ENCODE results near the gene AGXT.

AGXT gene

GRCh38 chr2:240899468-240899865, 30.8 kb downstream of the AGXT start:
- DNase-seq (ENCODE audit: low spot score), result no peak

- no peak for DNase-seq (ENCODE audit: low spot score)
Observed at GRCh38 chr2:240900141-240900860, 31.7 kb downstream of the AGXT start.

- no peak for DNase-seq (ENCODE audit: low spot score)
Observed at GRCh38 chr2:240901986-240902614, 33.5 kb downstream of the AGXT start.

DNA sequence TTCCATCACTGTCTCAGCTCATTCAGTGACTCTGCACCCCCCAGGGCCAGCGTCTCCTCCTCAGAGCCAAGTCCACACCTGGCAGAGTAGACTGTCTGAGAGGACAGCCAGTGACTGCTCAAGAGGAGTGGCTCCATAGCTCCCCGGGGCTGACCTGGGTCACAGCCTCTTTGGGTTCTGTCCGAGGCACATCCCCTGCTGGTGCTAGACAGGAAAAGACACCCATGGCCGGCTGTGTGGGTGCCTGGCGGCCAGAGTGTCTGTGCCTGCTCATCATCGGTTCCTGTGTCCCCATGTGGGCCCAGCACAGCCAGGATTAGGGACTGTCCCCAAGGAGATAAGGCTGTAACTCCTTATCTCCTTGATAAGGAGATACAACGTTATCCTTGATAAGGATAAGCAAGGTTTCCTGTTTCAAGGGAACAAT, 34.0 kb downstream of the AGXT start:
- DNase-seq (ENCODE audit: low spot score), result no peak

DNA sequence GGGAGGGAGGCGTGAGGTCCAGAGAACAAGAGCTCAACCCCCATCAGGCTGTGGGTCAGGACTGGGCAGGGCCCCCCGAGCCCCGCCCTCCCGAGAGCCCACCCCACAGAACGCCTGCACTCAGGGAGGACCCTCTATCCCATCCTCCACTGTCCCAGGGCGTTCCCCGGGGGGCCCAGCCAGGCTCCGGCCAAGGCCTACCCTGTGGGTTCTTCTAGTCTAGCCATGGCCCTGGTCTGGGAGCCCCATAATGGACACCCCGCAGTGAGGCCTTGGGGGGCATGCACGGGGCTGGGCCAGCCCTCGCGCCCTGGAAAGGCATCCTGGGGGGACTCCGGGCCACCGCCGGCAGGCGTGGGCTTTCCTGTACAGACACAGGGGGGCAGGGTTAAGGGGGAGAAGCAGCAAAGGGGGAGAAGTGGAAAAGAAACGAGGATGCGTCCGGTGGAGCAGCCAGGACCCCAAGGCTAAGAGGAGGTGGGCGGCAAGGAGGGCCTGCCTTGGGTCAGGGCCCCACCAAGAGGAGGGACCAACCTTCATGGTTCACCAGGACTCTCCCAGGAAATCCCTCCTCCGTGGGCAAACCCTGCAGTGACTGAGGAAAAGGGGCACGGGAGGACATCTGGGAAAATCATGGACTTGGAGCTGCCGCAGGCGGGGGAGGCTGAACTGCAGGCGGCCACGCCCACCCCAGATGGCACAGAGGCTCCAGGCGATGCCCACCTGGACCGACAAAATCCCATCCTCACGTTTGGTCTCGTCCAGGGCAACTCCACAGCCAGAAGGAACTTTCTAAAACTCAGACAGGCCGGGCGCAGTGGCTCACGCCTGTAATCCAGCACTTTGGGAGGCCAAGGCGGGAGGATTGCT, 34.8 kb downstream of the AGXT start:
- no peak for DNase-seq (ENCODE audit: low spot score)

DNA sequence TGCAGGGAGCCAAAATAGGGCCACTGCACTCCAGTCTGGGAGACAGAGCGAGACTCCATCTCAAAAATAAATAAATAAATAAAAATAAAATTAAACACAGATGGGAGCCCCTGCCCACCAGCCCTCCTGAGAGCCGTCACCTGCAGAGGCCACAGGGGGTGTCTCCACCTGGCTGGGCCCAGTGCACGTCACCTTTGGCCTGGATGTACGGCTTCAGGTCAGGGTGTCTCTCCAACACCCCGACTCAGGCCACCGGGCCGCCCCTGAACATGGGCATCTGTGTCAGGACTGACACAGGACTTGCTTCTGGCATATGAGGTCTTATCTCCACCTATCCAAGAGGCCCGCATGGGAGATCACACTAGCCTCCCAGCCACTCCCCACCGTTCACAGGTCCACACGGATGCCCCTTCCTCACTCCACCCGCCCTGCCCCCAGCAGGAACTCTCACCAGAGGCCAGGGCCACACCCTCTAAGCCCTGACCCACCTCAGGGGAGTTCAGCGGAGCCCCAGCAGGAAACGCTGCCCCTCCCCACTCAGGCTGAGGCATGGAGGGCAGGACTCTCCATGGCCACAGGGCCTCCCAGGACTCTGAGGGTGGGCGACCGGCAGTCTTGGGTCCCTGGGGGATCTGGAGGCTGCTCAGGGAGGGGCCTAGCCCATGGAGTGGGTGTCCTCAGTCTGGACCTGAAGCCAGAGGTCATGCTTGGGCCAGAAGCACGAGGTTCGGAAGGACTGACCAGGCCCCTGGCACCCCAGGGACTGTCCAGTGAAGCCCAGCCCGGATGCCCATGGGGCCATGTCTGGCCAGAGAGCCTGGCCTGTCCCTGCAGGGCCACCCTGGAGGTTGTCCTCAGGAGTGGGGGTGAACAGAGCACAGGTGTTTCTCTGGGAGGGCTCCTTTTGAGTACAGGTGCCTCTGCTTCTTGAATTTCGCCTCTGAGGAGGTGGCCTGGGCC, 35.9 kb downstream of the AGXT start:
- DNase-seq (ENCODE audit: low spot score), result no peak

- no peak for DNase-seq (ENCODE audit: low spot score)
Observed at GRCh38 chr2:240905176-240905781, 36.7 kb downstream of the AGXT start.

DNA sequence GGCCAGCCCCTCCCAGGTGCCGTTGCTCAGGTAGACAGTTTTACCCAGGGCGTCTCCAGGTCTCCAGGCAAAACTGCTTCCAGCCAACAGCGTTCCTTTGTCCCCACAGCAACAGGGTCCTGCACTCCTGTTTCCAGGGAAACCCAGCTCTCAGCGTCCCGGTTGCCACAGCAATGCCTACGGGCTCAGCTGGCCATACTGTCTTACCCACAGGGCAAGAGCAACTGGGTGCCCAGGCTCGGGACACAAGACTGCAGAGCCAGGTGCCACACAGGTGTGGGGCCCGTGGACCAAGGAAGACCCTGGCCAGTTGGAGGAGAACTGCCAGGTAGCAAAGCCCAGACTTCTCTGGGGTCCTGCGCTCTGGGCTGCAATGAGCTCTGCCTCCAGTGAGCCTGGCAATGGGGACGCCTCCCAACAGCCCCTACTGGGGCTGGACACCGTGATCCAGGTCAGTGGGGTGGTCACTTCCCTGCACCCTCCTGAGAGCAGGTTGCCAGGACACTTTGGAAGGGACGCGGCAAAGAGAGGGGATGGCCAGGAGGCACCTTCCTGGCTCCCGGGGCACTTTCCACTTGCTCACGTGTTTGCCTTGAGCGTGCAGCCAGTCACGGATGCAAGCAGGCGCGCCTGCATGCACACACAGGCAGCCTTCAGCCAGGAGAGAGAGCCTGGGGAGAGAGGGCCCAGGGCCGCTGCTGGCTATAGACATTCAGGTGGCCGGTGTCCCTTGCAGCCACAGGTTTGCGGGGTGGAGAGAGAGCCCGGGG, 37.7 kb downstream of the AGXT start, which contains the start of gene CROCC2:
CROCC2 (plus strand) TSS at position 196 of the 770 bp plus-strand sequence; CDS start at position 374, 178 bp downstream.
- no peak for DNase-seq (ENCODE audit: low spot score)

- no peak for DNase-seq (ENCODE audit: low spot score)
Observed at GRCh38 chr2:240906911-240907590, 38.4 kb downstream of the AGXT start.

DNA sequence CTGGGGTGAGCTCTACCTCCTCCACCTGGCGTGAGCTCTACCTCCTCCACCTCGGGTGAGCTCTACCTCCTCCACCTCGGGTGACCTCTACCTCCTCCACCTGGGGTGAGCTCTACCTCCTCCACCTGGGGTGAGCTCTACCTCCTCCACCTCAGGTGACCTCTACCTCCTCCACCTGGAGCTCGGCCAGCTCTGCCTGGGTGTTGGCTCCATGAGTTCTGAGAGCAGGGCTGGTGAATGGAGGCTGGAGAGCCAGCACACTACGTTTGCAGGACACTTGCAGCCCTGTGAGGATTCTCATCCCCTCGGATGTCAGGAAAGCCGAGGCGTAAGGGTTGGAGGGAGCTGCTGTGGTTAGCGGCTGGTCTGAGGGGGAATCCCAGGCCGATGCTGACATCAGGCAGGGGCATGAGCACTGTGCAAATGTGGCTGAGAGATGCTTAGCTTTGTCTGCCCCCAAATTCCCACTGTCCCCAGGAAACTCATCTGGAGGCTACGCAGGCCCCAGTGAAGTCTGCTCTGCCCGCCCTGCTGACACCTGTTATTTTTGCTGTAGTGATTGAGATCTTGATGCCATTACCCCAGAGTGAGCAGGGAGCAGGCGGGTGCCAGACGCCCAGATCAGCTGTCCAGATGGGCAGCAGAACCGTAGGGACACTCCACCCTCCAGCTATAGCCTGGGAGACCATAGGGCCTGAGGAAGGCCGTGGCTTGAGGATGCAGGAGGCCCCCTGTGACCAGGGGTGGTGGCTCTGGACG, 40.8 kb downstream of the AGXT start:
- no peak for DNase-seq (ENCODE audit: low spot score)

DNA sequence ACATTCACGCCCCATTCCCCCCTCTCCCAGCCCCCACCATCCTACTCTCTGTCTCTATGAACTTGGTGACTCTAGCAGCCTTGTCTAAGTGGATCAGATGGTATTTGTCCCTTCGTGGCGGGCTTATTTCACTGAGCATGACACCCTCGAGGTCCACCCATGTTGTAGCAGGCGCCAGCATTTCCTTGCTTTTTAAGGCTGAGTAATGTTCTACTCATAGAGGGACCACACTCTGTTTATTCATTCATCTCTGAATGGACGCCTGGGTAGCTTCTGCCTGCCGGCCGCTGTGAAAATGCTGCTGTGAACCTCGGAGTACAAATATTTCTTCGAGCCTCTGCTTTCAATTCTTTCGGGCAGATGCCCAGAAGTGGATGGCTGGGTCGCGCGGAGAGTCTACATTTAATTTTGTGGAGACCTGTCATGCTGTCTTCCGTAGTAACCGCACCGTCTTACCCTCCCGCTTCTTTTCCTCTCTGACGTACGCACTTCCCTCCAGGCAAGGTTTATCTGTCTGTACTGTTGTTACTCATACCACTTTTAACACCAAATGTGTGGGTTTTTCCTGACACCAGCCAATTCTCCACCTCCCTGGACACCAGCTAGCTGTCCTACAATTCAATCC, 43.1 kb downstream of the AGXT start:
- DNase-seq (ENCODE audit: low spot score), result no peak

DNA sequence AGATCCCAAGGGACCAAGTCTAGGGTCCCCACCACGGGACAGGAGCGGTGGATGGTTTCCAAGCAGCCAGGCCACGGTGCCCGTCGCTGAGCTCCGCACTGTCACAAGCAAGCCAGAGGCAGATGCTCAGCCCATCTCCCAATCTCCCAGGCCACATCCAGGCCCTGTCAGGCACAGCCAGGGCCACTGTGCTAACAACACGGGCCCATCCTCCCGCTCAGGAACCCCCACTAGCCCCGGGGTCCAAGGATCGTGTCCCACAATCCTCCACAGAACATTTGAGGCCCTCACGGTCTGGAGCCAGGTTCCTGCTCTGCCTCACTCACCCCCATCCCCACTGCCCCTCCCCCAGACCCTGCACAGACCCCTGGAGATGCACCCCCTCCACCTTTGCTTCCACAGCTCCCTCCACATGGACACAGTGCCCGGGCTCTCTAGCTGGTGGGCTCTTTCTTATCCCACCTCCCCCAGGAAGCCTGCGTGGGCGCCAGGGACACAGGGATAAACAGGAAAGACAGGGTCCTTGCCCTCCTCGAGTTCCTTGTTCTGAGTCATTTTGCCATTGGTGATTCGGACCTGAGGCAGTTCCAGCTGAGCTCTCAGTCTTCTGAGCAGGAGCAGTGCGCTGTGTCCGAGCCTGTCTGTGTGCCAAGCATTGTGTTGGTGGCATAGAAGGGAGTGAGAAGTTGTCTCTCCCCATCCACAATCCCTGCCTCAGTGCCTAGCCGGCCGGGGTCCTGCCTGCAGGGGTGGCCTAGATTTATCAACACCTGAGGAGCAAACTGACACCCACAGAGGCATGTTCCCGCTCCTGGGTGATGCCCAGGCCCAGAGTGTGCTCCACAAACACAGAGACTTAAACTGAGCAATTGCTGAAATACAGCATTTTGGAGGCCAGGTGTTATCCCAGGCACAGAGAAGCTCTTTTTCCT, 44.5 kb downstream of the AGXT start:
- no peak for DNase-seq (ENCODE audit: low spot score)

DNA sequence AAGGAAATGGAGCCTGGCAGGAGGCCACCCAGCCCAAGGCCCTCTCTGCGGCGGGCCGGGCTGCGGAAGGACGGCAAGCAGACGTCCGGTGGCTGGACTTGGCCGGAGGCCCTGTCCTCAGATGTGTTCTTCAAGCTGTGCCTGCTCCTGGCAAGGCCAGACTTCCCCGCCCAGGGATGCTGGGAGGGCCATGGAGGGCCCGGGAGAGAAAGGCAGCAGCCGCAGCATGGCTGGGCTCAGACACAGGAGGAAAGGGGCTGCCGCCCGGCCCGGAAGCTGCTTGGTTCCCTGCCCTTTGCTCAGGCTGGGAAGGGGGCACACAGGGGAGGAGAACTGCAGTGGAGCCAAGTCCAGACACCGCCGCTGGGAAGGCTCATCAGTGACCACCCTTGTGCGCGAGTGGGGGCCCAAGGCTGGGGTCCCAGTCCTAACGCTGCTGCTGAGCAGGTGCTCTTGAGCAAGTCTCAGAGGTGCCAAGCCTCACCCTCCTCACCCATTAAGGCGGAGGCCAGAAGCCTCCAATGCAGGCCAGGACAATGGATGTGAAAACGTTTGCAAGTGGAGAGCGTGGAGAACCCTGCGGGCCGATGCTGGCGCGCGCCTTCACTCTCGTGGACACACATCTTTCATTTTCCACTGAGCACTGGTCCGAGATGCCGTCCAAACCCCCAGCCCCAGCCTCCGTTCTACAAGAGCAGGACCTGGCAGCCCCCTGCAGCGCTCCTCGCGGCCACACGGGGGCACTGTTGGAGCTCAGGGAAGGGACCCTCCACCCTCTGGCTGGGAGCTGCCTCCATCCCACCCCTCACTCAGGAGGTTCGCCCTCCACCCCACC, 45.4 kb downstream of the AGXT start:
- peak; percentile 50 for DNase-seq (ENCODE audit: low spot score)

GRCh38 chr2:240914645-240915525, 46.3 kb downstream of the AGXT start:
- no peak for DNase-seq (ENCODE audit: low spot score)
